GM18498 (cell line): ENCODE results near the gene ASCL4.
A peak's percentile ranks its signal among the peaks of the same experiment; 100 is the strongest.
"Not testable (repeated sequence)": the region's sequence is repeated elsewhere in the genome, so short reads cannot be mapped to it uniquely, and the experiment has no call there.

Experiments
- ATAC-seq: cut with Tn5 transposase; IDR thresholded peaks from one replicate; pipeline ENCODE4 v1.9.1; 2021; ENCODE audit warnings: mild to moderate bottlenecking, moderate library complexity; ENCODE audit not compliant: unreplicated experiment

ASCL4 gene

GRCh38 chr12:107774349-107775029 lies at the start of gene ASCL4:
ASCL4 (plus strand) TSS chr12:107774704; CDS start chr12:107775219, 515 bp downstream.
- no peak for ATAC-seq

GRCh38 chr12:107727327-107727726 lies 47.2 kb upstream of the ASCL4 start:
- not testable (repeated sequence) for ATAC-seq

GRCh38 chr12:107727742-107728141 lies 46.8 kb upstream of the ASCL4 start:
- not testable (repeated sequence) for ATAC-seq

- no peak for ATAC-seq
Observed at GRCh38 chr12:107730618-107731341, 43.7 kb upstream of the ASCL4 start.

DNA sequence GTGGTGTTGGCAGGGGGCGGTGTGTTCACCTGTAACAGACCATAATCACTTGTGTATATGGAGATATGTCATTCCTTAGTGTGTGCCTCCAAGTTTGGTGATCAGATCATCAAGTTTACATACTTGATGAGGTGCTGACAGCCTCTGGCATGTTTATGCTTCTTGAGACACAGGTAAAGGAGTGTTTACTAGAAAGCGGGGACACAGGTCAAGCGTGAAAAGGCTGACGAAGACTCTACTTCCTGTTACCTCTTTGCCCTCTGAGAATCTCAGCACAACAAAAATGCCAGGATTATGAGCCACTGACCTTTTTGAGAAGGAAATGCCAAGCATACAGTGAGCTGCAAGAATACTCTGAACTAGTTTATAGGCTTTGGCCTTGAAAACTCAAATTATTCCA lies 43.1 kb upstream of the ASCL4 start:
- ATAC-seq = peak; percentile 59

GRCh38 chr12:107732365-107732764 lies 42.1 kb upstream of the ASCL4 start:
- no peak for ATAC-seq

DNA sequence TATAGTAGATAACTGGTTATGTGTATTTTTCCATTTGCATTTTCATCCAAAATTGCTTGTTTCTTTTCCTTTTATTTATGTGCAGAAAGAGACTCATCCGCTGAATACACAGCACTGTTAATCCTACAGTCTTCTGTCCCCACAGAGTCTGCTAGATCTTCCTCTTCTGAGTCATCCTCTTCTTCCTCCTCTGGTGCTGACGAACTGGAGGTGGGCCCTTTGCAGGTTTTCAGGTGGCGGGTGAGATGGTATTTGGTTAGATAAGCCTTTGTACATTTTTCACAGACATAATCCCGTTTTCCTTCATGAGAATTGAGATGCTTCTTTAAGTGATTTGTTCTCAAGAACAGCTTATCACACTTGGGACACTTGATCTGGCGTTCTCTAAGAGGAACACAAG lies 40.4 kb upstream of the ASCL4 start:
- ATAC-seq = no peak

DNA sequence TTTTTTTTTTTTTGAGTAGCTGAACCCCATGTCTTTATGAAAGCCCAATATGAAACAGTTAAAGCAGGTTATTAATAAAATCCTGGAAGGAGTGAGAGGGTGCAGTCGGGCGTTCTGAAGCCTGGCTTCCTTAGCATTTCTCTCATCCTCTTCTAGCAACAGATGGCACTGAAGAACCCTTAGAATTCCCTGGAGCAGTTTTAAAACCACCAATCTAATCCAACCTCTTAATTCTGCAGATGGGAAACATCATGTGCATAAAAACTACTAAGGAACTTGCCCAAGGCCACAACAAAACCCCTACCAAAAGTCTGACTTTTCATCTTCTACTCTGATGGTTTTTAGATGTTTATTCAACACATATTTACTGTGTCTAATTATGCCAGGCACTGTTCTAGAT lies 38.7 kb upstream of the ASCL4 start:
- ATAC-seq = no peak

DNA sequence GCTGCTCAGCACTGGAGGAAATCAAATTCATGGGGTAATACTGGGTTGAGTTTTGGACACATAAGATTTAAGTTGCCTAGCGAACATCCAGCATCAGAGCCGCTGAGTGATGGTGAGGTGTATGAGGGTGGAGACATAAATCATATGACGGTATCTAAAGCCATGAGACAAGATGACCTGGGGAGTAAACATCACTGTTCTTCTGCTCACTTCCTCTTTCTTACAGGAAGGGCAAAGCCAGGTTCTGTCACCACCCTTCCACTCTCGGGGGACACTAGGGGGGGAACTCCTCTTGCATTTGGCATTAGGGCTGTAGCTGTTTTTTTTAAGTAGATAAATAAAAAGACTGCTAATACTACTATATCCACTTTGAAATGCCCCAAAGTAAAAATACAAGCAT lies 37.6 kb upstream of the ASCL4 start:
- ATAC-seq = peak; percentile 99

DNA sequence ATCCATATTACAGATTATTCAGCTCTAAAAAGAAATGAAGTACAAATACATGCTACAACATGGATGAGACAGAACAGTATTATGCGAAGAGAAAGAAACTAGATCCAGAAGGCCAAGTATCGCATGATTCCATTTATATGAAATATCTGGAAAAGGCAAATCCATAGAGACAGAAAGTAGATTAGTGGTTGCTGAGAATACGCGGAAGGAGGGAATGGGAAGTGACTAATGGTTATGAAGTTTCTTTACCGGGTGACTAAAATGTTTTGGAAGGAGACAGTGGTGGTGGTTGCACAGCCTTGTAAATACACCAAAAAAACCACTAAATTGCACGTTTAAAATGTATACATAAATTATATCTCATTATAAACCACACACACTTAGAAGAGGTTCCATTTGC lies 26.0 kb upstream of the ASCL4 start:
- no peak for ATAC-seq

DNA sequence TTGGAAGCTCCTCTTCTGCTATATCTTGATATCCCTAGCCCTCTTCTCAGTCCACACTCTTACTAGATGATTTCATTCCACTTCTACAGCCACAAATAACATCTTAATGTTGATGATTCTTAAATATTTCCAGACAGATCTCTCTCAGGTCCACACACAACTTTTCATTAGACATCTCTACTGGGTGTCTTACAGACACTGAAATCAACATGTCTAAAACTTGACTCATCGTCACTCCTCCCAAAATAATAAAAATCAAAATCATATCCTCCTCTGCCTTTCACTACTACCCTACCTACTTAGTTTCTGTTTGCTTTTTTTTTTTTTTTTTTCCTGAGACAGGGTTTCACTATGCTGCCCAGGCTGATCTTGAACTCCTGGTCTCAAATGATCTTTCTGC lies 25.4 kb upstream of the ASCL4 start:
- no peak for ATAC-seq

GRCh38 chr12:107759410-107759809 lies 15.1 kb upstream of the ASCL4 start:
- no peak for ATAC-seq

DNA sequence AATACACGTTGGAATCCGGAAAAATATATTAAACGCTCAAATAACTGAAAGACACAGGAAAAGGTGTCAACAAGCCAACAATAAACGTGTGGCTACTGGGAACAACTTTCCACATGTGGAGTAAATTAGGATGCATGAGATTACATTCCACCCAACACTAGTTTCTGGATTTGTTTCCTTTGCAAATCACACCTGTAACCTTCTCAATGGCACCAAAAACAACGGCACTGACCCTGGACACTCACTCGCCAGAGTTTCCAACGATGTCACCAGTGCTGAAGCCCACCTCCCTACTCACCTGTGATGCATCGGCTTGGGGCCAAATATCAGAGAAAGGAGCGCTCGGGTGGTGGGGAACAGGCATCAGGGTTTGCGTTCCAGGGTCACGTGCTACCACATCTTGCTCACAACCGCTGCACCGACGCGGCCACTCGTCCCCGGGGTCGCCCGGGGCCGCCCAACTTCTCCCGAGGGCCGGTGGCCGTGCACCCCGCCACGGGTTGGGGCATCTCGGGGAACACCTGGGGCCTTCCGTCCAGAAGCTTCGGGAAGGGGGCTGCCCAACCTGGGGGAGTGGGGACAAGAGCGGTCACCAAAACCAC lies 14.2 kb upstream of the ASCL4 start:
- peak; percentile 29 for ATAC-seq

DNA sequence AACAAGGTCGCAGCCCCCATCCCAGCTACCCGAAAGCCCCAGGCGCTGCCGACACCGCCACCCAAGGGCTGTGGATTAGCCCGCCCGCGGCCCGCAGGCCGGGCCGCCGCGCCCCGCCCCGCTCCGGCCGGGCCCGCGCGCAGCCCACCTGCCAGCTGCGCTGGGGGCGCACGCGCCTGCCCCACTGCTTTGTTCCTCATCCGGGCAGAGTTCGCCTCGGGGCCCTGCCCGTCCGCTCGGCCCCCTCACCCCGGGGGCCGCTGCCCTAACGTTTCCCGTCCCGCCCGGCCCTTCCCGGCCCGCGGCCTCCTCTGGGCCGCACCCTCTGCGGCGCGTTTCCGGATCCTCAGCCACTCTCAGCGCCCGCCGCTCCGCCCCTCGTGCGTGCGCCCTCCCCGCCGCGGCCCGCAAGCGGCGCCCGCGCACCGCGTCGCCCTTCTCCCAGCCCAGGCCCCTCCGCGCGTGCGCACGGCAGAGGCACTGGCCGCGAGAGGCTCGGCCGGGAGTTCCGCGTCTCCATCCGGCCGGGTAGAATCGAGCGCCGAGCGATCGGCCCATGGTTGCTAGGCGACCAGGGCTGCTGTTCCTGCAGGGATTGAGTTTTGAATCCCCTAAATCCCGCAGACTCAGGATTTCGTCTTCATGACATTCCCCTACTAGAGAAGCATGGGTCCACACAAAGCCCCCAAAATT lies 13.5 kb upstream of the ASCL4 start, which contains the start of gene PRDM4:
Gene PRDM4 (minus strand): TSS at position 329 of the 693 bp plus-strand sequence. CDS start 622 bp downstream, outside the sequence.
- peak; percentile 97 for ATAC-seq

DNA sequence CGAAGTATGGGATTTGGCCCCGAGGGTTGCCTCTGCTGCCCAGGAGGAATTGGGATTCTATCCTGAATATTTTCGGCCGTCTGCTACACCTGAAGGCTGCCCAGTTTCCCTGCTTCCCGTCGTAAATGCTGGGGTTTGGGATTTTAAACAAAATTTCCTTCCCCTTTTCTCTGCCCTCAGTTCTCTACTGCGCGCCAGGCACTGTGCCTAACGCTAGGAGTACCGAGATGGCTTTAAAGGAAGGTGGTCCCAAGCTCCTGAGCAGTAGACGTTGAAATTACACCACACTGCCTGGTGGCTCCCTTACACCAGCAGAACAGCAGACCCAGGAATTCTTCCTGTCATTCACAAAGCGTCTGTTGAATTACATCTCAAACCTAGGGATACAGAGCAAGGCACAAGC lies 13.0 kb upstream of the ASCL4 start:
- peak; percentile 16 for ATAC-seq

GRCh38 chr12:107762874-107763273 lies 11.6 kb upstream of the ASCL4 start:
- no peak for ATAC-seq

- ATAC-seq = no peak
Observed at GRCh38 chr12:107764626-107765025, 9.9 kb upstream of the ASCL4 start.

GRCh38 chr12:107765316-107765715 lies 9.2 kb upstream of the ASCL4 start:
- no peak for ATAC-seq

GRCh38 chr12:107767466-107767865 lies 7.0 kb upstream of the ASCL4 start:
- no peak for ATAC-seq

DNA sequence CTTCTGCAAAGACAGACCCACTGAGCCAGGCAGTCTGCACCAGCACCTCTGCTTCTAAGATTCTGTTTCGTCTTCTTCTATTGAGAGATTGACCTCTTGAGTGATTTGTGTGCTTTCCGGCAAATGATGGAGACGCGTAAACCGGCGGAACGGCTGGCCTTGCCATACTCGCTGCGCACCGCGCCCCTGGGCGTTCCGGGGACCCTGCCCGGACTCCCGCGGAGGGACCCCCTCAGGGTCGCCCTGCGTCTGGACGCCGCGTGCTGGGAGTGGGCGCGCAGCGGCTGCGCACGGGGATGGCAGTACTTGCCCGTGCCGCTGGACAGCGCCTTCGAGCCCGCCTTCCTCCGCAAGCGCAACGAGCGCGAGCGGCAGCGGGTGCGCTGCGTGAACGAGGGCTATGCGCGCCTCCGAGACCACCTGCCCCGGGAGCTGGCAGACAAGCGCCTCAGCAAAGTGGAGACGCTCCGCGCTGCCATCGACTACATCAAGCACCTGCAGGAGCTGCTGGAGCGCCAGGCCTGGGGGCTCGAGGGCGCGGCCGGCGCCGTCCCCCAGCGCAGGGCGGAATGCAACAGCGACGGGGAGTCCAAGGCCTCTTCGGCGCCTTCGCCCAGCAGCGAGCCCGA lies 703 bp downstream of the ASCL4 start:
- ATAC-seq = no peak

DNA sequence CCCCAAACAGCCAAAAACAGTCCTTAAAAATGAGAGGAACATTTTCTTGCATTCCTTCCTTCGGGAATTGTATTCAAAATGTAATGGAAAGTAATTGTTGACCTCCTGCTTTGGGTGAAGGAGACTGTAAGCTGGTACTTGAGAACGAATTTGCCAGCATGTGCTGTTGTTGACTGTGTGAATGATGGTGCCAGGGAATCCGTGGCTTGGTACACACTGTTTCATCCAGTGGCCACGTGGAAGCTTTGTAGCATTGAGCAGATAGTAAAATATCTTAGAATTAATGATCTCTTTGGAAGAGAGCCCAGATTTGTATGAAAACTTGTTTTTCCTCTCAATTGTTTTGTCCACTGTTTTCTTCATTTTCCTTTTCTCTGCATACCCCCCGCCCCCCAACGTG lies 1.7 kb downstream of the ASCL4 start:
- ATAC-seq = no peak
